ENCODE data around the gene SPHK1. TPM values are rescaled to one million over a fixed set of nuclear protein-coding genes. Genes with fewer than 3 reads are reported as not detected.

SPHK1 gene, protein sequence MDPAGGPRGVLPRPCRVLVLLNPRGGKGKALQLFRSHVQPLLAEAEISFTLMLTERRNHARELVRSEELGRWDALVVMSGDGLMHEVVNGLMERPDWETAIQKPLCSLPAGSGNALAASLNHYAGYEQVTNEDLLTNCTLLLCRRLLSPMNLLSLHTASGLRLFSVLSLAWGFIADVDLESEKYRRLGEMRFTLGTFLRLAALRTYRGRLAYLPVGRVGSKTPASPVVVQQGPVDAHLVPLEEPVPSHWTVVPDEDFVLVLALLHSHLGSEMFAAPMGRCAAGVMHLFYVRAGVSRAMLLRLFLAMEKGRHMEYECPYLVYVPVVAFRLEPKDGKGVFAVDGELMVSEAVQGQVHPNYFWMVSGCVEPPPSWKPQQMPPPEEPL
- 10 to 100 TPM; 10.5 to 17.9 (median 12.5) TPM for total RNA-seq

DNA sequence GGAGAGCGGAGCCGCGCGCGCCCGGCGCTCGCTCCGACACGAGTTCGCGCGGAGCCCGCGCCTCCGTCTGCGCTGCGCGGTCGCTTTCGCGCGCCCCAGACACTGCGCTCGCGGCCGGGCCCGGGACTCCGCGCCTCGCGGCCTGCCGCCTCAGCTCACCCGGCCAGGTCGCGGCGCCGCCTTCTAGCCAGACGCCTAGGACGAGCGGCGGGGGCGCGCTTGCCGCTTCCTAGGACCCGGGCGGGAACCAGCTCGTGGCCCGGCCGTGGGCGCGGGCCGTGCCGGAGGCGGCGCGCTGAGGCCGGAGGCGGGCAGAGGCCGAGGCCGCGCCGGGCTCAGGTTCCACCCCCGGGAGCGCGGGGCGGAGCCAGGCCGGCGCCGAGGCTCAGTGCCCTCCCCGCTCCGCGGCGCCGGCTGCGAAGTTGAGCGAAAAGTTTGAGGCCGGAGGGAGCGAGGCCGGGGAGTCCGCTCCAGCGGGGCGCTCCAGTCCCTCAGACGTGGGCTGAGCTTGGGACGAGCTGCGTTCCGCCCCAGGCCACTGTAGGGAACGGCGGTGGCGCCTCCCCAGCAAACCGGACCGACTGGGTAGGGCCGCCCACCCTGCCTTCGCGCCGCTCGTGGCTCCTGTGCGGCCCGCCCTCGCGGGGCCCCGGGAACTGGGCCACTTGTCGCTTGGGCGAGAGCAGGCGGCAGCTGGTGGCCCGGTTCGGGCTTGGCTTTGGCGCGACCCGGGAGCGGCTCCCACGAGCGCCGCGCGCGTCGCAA is at the start of gene SPHK1:
TSS of gene SPHK1 (plus strand) at position 388 of the 765 bp plus-strand sequence. CDS start 1,036 bp downstream, outside the sequence.
- Histone ChIP-seq H3K4me3 (peak within 1 kb of the TSS; percentile 60), H3K4me1 (peaks cover 53% of the 10 kb centered on the region), H3K27ac (peak within 1 kb of the TSS; percentile 91), H3K36me3 (no peaks in the 10 kb centered on the region), H3K9me3 (no peaks in the 10 kb centered on the region), H3K27me3 (no peaks in the 10 kb centered on the region)
- TF ChIP-seq POLR2A (IDR thresholded peaks at IDR 0.05), result peak in 1 of 2 donors; percentile 39
- TF ChIP-seq, protein P1, sequence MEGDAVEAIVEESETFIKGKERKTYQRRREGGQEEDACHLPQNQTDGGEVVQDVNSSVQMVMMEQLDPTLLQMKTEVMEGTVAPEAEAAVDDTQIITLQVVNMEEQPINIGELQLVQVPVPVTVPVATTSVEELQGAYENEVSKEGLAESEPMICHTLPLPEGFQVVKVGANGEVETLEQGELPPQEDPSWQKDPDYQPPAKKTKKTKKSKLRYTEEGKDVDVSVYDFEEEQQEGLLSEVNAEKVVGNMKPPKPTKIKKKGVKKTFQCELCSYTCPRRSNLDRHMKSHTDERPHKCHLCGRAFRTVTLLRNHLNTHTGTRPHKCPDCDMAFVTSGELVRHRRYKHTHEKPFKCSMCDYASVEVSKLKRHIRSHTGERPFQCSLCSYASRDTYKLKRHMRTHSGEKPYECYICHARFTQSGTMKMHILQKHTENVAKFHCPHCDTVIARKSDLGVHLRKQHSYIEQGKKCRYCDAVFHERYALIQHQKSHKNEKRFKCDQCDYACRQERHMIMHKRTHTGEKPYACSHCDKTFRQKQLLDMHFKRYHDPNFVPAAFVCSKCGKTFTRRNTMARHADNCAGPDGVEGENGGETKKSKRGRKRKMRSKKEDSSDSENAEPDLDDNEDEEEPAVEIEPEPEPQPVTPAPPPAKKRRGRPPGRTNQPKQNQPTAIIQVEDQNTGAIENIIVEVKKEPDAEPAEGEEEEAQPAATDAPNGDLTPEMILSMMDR (IDR thresholded peaks at IDR 0.05), result no peak
- no peak for DNase-seq (ENCODE audit: low spot score in 2 of 2)
- WGBS, result no CpG with 5 or more reads among the region's 118 CpGs

DNA sequence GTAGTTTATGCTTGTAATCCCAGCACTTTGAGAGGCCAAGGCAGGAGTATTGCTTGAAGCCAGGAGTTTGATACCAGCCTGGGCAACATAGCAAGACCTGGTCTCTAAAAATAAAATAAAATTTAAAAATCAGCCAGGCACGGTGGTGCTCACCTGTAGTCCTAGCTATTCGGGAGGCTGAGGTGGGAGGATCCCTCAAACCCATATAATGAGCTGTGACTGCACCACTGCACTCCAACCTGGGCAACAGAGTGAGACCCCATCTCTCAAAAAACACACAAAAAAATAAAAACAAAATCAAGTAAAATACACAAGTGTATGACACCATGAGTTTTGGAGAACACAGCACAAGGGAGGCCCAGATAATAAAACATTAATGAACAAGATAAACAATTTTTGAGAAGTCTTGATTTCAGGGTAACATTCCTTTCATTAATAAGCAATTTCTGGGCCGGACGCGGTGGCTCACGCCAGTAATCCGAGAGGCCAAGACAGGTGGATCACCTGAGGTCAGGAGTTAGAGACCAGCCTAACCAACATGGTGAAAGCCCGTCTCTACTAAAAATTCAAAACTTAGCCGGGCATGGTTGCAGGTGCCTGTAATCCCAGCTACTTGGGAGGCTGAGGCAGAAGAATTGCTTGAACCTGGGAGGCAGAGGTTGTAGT is 48.6 kb upstream of the SPHK1 start:
- Histone ChIP-seq H3K27ac (no peak overlapping the region), H3K27me3 (no peaks in the 10 kb centered on the region), H3K9me3 (no peaks in the 10 kb centered on the region), H3K4me1 (no peaks in the 10 kb centered on the region), H3K36me3 (peaks cover 13% of the 10 kb centered on the region), H3K4me3 (no peak overlapping the region)
- TF ChIP-seq POLR2A (IDR thresholded peaks at IDR 0.05) (no peak), EP300 (IDR thresholded peaks at IDR 0.05) (no peak), POLR2AphosphoS5 (IDR thresholded peaks at IDR 0.05) (no peak)
- TF ChIP-seq, protein P1 (IDR thresholded peaks at IDR 0.05), result no peak
- 97% methylated on average over 9 of the region's 9 CpGs for WGBS
- no peak for DNase-seq (ENCODE audit: low spot score in 2 of 2)

DNA sequence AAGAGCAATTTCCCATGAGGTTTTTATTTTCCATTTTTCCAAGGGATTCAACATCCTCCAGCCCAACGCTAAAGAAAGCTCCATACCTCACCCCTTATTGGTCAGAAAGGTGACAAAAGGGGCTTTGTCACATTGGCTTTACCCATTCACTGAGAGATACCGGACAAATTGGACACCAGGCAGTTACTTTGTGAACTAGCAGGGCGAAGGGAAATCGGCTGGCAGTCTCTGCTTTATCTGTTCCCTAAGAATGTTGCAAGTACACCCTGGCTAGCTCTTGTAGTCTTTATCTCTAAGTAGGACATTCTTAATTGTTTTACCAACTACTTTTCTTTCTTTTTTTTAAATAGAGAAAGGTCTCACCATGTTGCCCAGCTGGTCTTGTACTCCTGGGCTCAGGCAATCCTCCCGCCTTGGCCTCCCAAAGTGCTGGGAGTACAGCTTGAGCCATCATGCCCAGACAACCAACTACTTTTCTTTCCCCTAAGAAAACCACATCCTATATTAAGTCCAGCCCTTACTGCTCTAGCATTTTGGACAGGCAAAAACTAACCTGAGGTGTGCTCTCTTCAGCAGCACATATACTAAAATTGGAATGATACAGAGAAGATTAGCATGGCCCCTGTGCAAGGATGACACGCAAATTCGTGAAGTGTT is 47.5 kb upstream of the SPHK1 start:
- Histone ChIP-seq H3K4me1 (no peaks in the 10 kb centered on the region), H3K36me3 (peaks cover 6% of the 10 kb centered on the region), H3K4me3 (no peak overlapping the region), H3K27me3 (no peaks in the 10 kb centered on the region), H3K27ac (no peak overlapping the region), H3K9me3 (no peaks in the 10 kb centered on the region)
- DNase-seq (ENCODE audit: low spot score in 2 of 2), result no peak
- 82% methylated on average over 7 of the region's 7 CpGs for WGBS
- TF ChIP-seq, protein P1 (IDR thresholded peaks at IDR 0.05), result no peak
- TF ChIP-seq POLR2AphosphoS5 (IDR thresholded peaks at IDR 0.05), result no peak
- TF ChIP-seq POLR2A (IDR thresholded peaks at IDR 0.05), result no peak
- TF ChIP-seq EP300 (IDR thresholded peaks at IDR 0.05), result no peak

DNA sequence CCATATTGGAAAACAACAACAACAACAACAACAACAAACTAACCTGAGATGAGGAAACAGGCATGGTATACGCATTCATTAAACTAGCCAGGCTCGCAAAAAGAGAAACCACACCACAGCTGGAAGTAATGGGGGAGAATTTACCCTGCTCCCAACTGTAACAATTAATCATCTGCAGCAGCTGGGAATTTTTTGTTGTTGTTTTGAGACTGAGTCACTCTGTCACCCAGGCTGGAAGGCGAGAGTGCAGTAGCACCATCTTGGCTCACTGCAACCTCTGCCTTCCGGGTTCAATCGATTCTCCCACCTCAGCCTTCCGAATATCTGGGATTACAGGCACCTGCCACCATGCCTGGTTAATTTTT is 47.0 kb upstream of the SPHK1 start:
- WGBS, result 89% methylated on average over 6 of the region's 6 CpGs
- no peaks in the 10 kb centered on the region for H3K27me3 ChIP-seq
- no peak overlapping the region for H3K4me3 ChIP-seq
- TF ChIP-seq POLR2AphosphoS5 (IDR thresholded peaks at IDR 0.05), result no peak
- no peak for TF ChIP-seq EP300 (IDR thresholded peaks at IDR 0.05)
- TF ChIP-seq, protein P1 (IDR thresholded peaks at IDR 0.05), result no peak
- H3K4me1 ChIP-seq, result no peaks in the 10 kb centered on the region
- H3K36me3 ChIP-seq, result peaks cover 7% of the 10 kb centered on the region
- no peaks in the 10 kb centered on the region for H3K9me3 ChIP-seq
- no peak overlapping the region for H3K27ac ChIP-seq
- no peak for DNase-seq (ENCODE audit: low spot score in 2 of 2)
